Measurements from ENCODE around the gene SEMA6B. TPM values are rescaled to one million over a fixed set of nuclear protein-coding genes. Genes with fewer than 3 reads are reported as not detected.

The SEMA6B gene
- polyA plus RNA-seq, 1 experiment = 0.66 TPM

- Histone ChIP-seq H3K9me3 (ENCODE audit: control insufficient read depth, insufficient read depth, low read length) (no peaks in the 10 kb centered on the region), H3K27me3 (ENCODE audit: control insufficient read depth, insufficient read depth, low read length) (peaks cover 26% of the 10 kb centered on the region), H3K27ac (ENCODE audit: low read depth, low read length) (no peak overlapping the region), H3K4me3 (ENCODE audit: low read depth, low read length) (no peak overlapping the region)
- no peak for DNase-seq (ENCODE audit: low read depth, low spot score)
- TF ChIP-seq CTCF (IDR thresholded peaks at IDR 0.05; ENCODE audit: low read depth, low read length) = no peak
- POLR2A ChIA-PET = no interaction called here
- CTCF ChIA-PET = no interaction called here
Observed at GRCh38 chr19:4602173-4602788, 42.8 kb upstream of the SEMA6B start.

DNA sequence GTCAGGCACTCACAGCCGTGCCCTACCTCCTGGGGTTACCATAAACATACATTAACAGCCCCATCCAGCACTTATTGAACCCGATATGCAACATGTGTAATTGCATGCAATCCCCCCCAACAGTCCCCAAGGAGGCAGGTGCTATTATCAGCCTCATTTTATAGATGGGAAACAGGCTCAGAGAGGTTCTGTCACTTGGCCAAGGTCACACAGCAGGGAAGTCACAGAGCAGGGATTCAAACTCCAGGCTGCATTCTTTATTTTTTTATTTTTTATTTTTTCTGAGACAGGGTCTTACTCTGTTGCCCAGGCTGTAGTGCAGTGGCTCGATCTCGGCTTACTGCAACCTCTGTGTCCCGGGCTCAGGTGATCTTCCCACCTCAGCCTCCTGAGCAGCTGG is 41.4 kb upstream of the SEMA6B start:
- Histone ChIP-seq H3K9me3 (ENCODE audit: control insufficient read depth, insufficient read depth, low read length) (no peaks in the 10 kb centered on the region), H3K4me3 (ENCODE audit: low read depth, low read length) (no peak overlapping the region), H3K27ac (ENCODE audit: low read depth, low read length) (no peak overlapping the region), H3K27me3 (ENCODE audit: control insufficient read depth, insufficient read depth, low read length) (peaks cover 27% of the 10 kb centered on the region)
- no peak for TF ChIP-seq CTCF (IDR thresholded peaks at IDR 0.05; ENCODE audit: low read depth, low read length)
- DNase-seq (ENCODE audit: low read depth, low spot score) = no peak
- CTCF ChIA-PET = no interaction called here
- POLR2A ChIA-PET = no interaction called here

DNA sequence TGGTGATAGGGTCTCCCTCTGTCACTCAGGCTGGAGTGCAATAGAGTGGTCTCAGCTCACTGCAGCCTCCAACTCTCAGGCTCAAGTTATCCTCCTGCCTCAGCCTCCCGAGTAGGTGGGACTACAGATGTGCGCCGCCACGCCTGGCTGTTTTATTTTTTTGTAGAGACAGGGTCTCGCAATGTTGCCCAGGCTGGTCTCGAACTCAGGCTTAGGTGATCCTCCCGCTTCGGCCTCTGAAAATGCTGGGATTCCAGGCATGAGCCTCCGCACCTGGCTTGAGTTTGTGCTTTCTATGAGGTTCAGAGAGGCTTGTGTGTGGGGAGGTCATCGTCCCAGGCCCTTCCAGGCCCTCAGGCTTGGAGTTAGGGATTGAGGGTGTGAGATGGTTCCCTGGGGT is 40.6 kb upstream of the SEMA6B start:
- H3K9me3 ChIP-seq (ENCODE audit: control insufficient read depth, insufficient read depth, low read length) = no peaks in the 10 kb centered on the region
- POLR2A ChIA-PET = no interaction called here
- TF ChIP-seq CTCF (IDR thresholded peaks at IDR 0.05; ENCODE audit: low read depth, low read length) = no peak
- peaks cover 27% of the 10 kb centered on the region for H3K27me3 ChIP-seq (ENCODE audit: control insufficient read depth, insufficient read depth, low read length)
- CTCF ChIA-PET = no interaction called here
- no peak overlapping the region for H3K4me3 ChIP-seq (ENCODE audit: low read depth, low read length)
- DNase-seq (ENCODE audit: low read depth, low spot score) = no peak
- no peak overlapping the region for H3K27ac ChIP-seq (ENCODE audit: low read depth, low read length)

GRCh38 chr19:4598712-4599111 is 39.2 kb upstream of the SEMA6B start:
- no peak overlapping the region for H3K4me3 ChIP-seq (ENCODE audit: low read depth, low read length)
- POLR2A ChIA-PET = no interaction called here
- no peaks in the 10 kb centered on the region for H3K9me3 ChIP-seq (ENCODE audit: control insufficient read depth, insufficient read depth, low read length)
- peaks cover 22% of the 10 kb centered on the region for H3K27me3 ChIP-seq (ENCODE audit: control insufficient read depth, insufficient read depth, low read length)
- no peak for DNase-seq (ENCODE audit: low read depth, low spot score)
- H3K27ac ChIP-seq (ENCODE audit: low read depth, low read length) = no peak overlapping the region
- CTCF ChIA-PET = no interaction called here
- no peak for TF ChIP-seq CTCF (IDR thresholded peaks at IDR 0.05; ENCODE audit: low read depth, low read length)

DNA sequence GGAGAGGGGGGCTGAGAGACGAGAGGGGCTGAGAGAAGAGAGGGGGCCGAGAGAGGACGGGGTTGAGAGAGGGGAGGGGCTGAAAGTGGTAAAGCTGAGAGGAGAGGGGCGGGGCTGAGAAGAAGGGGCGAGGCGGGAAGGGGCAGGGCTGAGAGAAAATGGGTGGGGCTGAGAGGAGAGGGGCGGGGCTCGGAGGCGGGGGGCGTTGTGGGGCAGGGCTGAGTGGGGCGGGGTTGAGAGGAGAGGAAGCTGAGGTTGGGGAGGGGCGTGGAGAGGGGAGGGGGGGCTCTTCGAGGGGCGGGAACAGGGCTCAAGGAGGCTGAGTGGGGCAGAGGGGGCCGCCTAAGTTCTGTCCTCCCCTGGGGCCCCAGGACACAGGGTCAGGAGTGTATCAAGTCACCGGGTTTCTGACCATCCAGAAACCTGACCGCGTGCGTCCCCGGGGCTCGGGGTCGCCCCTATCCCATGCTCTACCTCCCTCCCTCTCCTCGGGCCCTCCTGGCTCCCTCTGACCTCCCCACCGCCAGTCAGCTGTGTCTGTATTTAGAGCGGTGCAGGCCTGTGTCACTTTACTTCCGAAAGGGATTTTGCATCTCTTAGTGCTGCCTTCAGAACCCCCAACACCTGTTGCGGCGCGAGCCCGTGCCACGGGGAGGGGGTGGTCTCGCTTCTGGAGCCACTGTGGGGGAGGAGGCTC is 38.6 kb upstream of the SEMA6B start:
- no peak for DNase-seq (ENCODE audit: low read depth, low spot score)
- H3K9me3 ChIP-seq (ENCODE audit: control insufficient read depth, insufficient read depth, low read length) = no peaks in the 10 kb centered on the region
- POLR2A ChIA-PET = interaction anchor here (1.0 kb wide), 1 partner anchor 42 kb away, joined by 3 read pairs; no protein-coding TSS in a partner anchor
- H3K4me3 ChIP-seq (ENCODE audit: low read depth, low read length) = 0 out of 2 replicates have a peak overlapping the region, but pooled peaks have one; percentile 13
- no peak overlapping the region for H3K27ac ChIP-seq (ENCODE audit: low read depth, low read length)
- TF ChIP-seq CTCF (IDR thresholded peaks at IDR 0.05; ENCODE audit: low read depth, low read length) = no peak
- CTCF ChIA-PET = interaction anchor here (1.2 to 1.6 kb wide), 2 partner anchors 35 to 38 kb away, joined by 5 to 7 read pairs; no protein-coding TSS in a partner anchor
- H3K27me3 ChIP-seq (ENCODE audit: control insufficient read depth, insufficient read depth, low read length) = peaks cover 19% of the 10 kb centered on the region

All from AG04450 (cell line).